Upper lobe of right lung (tissue), 1 donor: Measurements from ENCODE around the gene PRDX5. TPM values are rescaled to one million over a fixed set of nuclear protein-coding genes. Genes with fewer than 3 reads are reported as not detected.

Source experiments
- ATAC-seq: fragments of 200-7000 bp; cut with Tn5 transposase; one replicate; pipeline ENCODE4 v1.9.1; 2020; ENCODE audit warnings: mild to moderate bottlenecking, moderate library complexity
- DNase-seq: peaks from one replicate; pipeline ENCODE4 v3.0.0-alpha.2; 2020
- H3K27ac ChIP-seq: fragments of 200-600 bp; one replicate; pipeline ENCODE4 v1.8.0; 2022
- H3K27me3 ChIP-seq: fragments of 200-600 bp; one replicate; pipeline ENCODE4 v1.8.0; 2022; ENCODE audit warnings: mild to moderate bottlenecking
- H3K36me3 ChIP-seq: fragments of 200-600 bp; one replicate; pipeline ENCODE4 v1.8.0; 2022
- H3K4me1 ChIP-seq: fragments of 200-600 bp; one replicate; pipeline ENCODE4 v1.8.0; 2022
- H3K4me3 ChIP-seq: fragments of 200-600 bp; one replicate; pipeline ENCODE4 v1.8.0; 2022; ENCODE audit warnings: mild to moderate bottlenecking
- H3K9me3 ChIP-seq: fragments of 200-600 bp; one replicate; pipeline ENCODE4 v1.8.0; 2022
- CTCF ChIP-seq: fragments of 200-600 bp; IDR thresholded peaks from one replicate; pipeline ENCODE4 v1.8.0; 2022; ENCODE audit warnings: antibody characterized with exemption
- intact Hi-C: fragments of 100-400 bp; cut with DNase I; formaldehyde crosslinking; loops from one replicate; pipeline ENCODE4 v1.11.0; 2022
- total RNA-seq: library from RNA; stranded (reverse); fragmentation: NEBNext Ultra II Directional; extraction: Animal tissue kit (Norgen Biotek cat#: 25700); gene quantifications from one replicate; pipeline ENCODE4 v1.2.1, GENCODE V29; 2021
- donor health status: DM: no; HTN: yes; CAD: no; lungs with severe emphysema.

PRDX5 gene
- total RNA-seq, 1 donor from 2014 or later: 176 TPM

DNA sequence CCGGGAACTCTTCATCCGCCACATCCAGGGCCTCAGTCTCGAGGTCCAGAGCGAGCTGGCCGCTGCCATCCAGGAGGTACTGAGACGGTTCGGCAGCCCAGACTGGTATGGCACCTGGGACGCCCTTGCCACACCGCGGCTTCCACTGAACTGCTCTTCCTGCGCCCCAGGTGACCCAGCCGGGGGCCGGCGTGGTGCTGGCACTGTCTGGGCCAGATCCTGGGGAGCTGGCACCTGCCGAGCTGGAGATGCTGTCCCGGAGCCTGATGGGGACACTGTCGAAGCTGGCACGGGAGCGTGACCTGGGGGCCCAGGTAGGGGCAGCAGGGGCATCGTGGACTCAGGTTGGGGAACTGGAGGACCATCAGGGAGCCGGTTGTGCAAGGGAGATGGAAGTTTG lies 23.5 kb downstream of the PRDX5 start:
- no peaks in the 10 kb centered on the region for H3K9me3 ChIP-seq
- H3K27me3 ChIP-seq: no peaks in the 10 kb centered on the region
- intact Hi-C loops: no loop called here
- no peak overlapping the region for H3K27ac ChIP-seq
- no peak overlapping the region for H3K4me3 ChIP-seq
- DNase-seq (peak; percentile 65), ATAC-seq (no peak)
- H3K4me1 ChIP-seq: peaks cover 14% of the 10 kb centered on the region
- no peak for TF ChIP-seq CTCF
- H3K36me3 ChIP-seq: no peaks in the 10 kb centered on the region

- ATAC-seq: peak; percentile 93
- Histone ChIP-seq H3K27ac (peak overlapping the region; percentile 68), H3K4me1 (peaks cover 14% of the 10 kb centered on the region), H3K4me3 (peak overlapping the region; percentile 41), H3K9me3 (no peaks in the 10 kb centered on the region), H3K27me3 (no peaks in the 10 kb centered on the region), H3K36me3 (no peaks in the 10 kb centered on the region)
- peak; percentile 45 for TF ChIP-seq CTCF
- intact Hi-C loops: no loop called here
- DNase-seq: peak; percentile 96
Observed at GRCh38 chr11:64341851-64342791, 24.2 kb downstream of the PRDX5 start.

GRCh38 chr11:64342869-64343745 lies 25.2 kb downstream of the PRDX5 start:
- Histone ChIP-seq H3K4me1 (peaks cover 14% of the 10 kb centered on the region), H3K4me3 (peak overlapping the region; percentile 41), H3K9me3 (no peaks in the 10 kb centered on the region), H3K36me3 (no peaks in the 10 kb centered on the region), H3K27me3 (no peaks in the 10 kb centered on the region), H3K27ac (no peak overlapping the region)
- intact Hi-C loops: no loop called here
- TF ChIP-seq CTCF: no peak
- ATAC-seq (no peak), DNase-seq (no peak)

DNA sequence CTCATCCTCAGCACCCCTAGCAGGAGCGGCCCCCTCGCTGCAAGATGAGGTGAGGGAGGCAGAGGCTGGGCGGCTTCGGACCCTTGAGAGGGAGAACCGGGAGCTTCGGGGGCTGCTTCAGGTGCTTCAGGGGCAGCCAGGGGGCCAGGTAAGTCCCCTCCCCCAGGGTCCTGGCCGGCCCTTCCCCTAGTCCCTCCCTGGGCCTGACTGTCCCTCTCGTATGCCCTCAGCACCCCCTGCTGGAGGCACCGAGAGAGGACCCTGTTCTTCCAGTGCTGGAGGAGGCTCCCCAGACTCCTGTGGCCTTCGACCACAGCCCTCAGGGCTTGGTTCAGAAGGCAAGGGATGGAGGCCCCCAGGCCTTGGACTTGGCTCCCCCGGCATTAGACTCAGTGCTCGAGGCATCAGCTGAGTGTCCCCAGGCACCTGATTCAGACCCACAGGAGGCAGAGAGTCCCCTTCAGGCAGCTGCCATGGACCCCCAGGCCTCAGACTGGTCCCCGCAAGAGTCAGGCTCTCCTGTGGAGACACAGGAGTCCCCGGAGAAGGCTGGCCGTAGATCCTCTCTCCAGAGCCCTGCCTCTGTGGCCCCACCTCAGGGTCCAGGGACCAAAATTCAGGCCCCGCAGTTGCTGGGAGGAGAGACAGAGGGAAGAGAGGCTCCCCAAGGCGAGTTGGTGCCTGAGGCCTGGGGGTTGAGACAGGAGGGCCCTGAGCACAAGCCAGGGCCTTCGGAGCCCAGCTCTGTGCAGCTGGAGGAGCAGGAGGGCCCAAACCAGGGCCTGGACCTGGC lies 26.0 kb downstream of the PRDX5 start:
- intact Hi-C loops: no loop called here
- Histone ChIP-seq H3K27me3 (no peaks in the 10 kb centered on the region), H3K27ac (no peak overlapping the region), H3K36me3 (no peaks in the 10 kb centered on the region), H3K4me3 (no peak overlapping the region), H3K9me3 (no peaks in the 10 kb centered on the region), H3K4me1 (peaks cover 14% of the 10 kb centered on the region)
- DNase-seq: no peak
- no peak for ATAC-seq
- TF ChIP-seq CTCF: peak; percentile 16

- TF ChIP-seq CTCF: no peak
- no peak overlapping the region for H3K4me3 ChIP-seq
- H3K27me3 ChIP-seq: no peaks in the 10 kb centered on the region
- no peaks in the 10 kb centered on the region for H3K36me3 ChIP-seq
- no peak overlapping the region for H3K27ac ChIP-seq
- ATAC-seq (no peak), DNase-seq (no peak)
- no peaks in the 10 kb centered on the region for H3K9me3 ChIP-seq
- intact Hi-C loops: no loop called here
- H3K4me1 ChIP-seq: peaks cover 14% of the 10 kb centered on the region
Observed at GRCh38 chr11:64344787-64345186, 26.9 kb downstream of the PRDX5 start.
